A549 (cell line): ENCODE results near the gene USP30. TPM values are rescaled to one million over a fixed set of nuclear protein-coding genes. Genes with fewer than 3 reads are reported as not detected.

Experiments used
- ATAC-seq, 2 experiments: fragments of 200-7000 bp in 1 of 2; fragments of >200 bp in 1 of 2; cut with Nextera tagmentation in 1 of 2; cut with Tn5 transposase in 1 of 2; 3 replicates each; pipeline versions ENCODE4 v1.8.0 to v1.9.1; 2018 to 2020; ENCODE audit warnings: mild to moderate bottlenecking in 1 of 2, moderate library complexity in 1 of 2
- CTCF ChIA-PET: fragments of 300-600 bp; sonication (Branson Sonifier 250); formaldehyde crosslinking; extraction: SDS; loops from one replicate; lab custom pipeline; 2021; ENCODE audit warnings: antibody characterized with exemption, inconsistent platforms; lab: Yijun Ruan, JAX
- POLR2A ChIA-PET: fragments of 350-600 bp; formaldehyde crosslinking; extraction: SDS; loops from one replicate; lab custom pipeline; 2021; ENCODE audit warnings: antibody characterized with exemption, inconsistent platforms; lab: Yijun Ruan, JAX
- DNase-seq, 2 experiments: peaks; one replicate each; pipeline versions ENCODE4 v3.0.0 to v3.0.0-alpha.2; 2011 to 2016; ENCODE audit warnings: low read depth in 1 of 2, low spot score in 1 of 2
- FAIRE-seq: peaks from 2 replicates; lab custom pipeline; 2011; peaks lifted over from hg19 to GRCh38; lab: Jason Lieb, UNC
- H3K27ac ChIP-seq, 2 experiments: fragments of >200 bp; sonication (Bioruptor Twin); formaldehyde crosslinking; 3 replicates each; pipeline ENCODE4 v1.5.1; 2016 to 2017
- H3K4me1 ChIP-seq: fragments of >200 bp; sonication (Bioruptor Twin); formaldehyde crosslinking; 3 replicates; pipeline ENCODE4 v1.6.1; 2016
- H3K4me2 ChIP-seq: fragments of >200 bp; sonication (Bioruptor Twin); formaldehyde crosslinking; 3 replicates; pipeline ENCODE4 v1.6.1; 2016
- H3K4me3 ChIP-seq: fragments of >200 bp; sonication (Bioruptor Twin); formaldehyde crosslinking; 3 replicates; pipeline ENCODE4 v1.5.1; 2016
- H3K9me3 ChIP-seq: fragments of >200 bp; sonication (Bioruptor Twin); formaldehyde crosslinking; 3 replicates; pipeline ENCODE4 v1.6.1; 2016
- CBX8 ChIP-seq: fragments of 200-600 bp; sonication (generic); IDR thresholded peaks from 2 replicates; pipeline ENCODE4 v1.6.1; 2016
- EHF ChIP-seq: fragments of 250-450 bp; sonication (Bioruptor Pico); IDR thresholded peaks from 2 replicates; pipeline ENCODE4 v1.5.0; 2020; ENCODE audit warnings: mild to moderate bottlenecking
- ESRRA ChIP-seq: fragments of 150-350 bp; IDR thresholded peaks from 2 replicates; pipeline ENCODE4 v1.6.1; 2014; ENCODE audit warnings: mild to moderate bottlenecking, low read length, borderline replicate concordance
- FOSL2 ChIP-seq, 2 experiments: fragments of 450-650 bp in 1 of 2; fragments of >200 bp in 1 of 2; sonication (Bioruptor Twin) in 1 of 2; formaldehyde crosslinking; IDR thresholded peaks; 2 replicates each; pipeline versions ENCODE4 v1.5.0 to v1.6.1; 2016 to 2020; ENCODE audit warnings: mild to moderate bottlenecking in 1 of 2, moderate library complexity in 1 of 2
- HOXB13 ChIP-seq: fragments of 250-450 bp; sonication (Bioruptor Pico); IDR thresholded peaks from 2 replicates; pipeline ENCODE4 v1.5.0; 2020; ENCODE audit warnings: low read depth, mild to moderate bottlenecking, moderate library complexity
- KDM1A ChIP-seq: fragments of 200-600 bp; sonication (generic); IDR thresholded peaks from 2 replicates; pipeline ENCODE4 v1.6.1; 2016; ENCODE audit warnings: low read depth, mild to moderate bottlenecking
- NFE2L2 ChIP-seq: fragments of 150-350 bp; conservative IDR thresholded peaks from 2 replicates; pipeline ENCODE4 v1.6.1; 2014; ENCODE audit warnings: low read length
- NR3C1 ChIP-seq: fragments of >200 bp; sonication (Bioruptor Twin); formaldehyde crosslinking; IDR thresholded peaks from 3 replicates; pipeline ENCODE4 v1.6.1; 2017
- PHF8 ChIP-seq: fragments of 200-600 bp; sonication (generic); IDR thresholded peaks from 2 replicates; pipeline ENCODE4 v1.6.1; 2016; ENCODE audit warnings: low read depth, mild to moderate bottlenecking, antibody characterized with exemption, moderate library complexity, borderline replicate concordance
- POLR2AphosphoS2 ChIP-seq: conservative IDR thresholded peaks from 2 replicates; pipeline ENCODE4 v1.6.1; 2012; ENCODE audit warnings: low read length, improper control_type of control experiment, inconsistent platforms
- RCOR1 ChIP-seq: fragments of 150-350 bp; IDR thresholded peaks from 2 replicates; pipeline ENCODE4 v1.6.1; 2014; ENCODE audit warnings: antibody characterized with exemption, low read length, low read depth
- SMC3 ChIP-seq: fragments of >200 bp; sonication (Bioruptor Twin); formaldehyde crosslinking; IDR thresholded peaks from 3 replicates; pipeline ENCODE4 v1.6.1; 2018; ENCODE audit warnings: inconsistent platforms
- TFCP2L1 ChIP-seq: fragments of 250-450 bp; sonication (Bioruptor Pico); IDR thresholded peaks from 2 replicates; pipeline ENCODE4 v1.5.0; 2021; ENCODE audit warnings: mild to moderate bottlenecking
- ZSCAN20 ChIP-seq: fragments of 250-450 bp; sonication (Bioruptor Pico); IDR thresholded peaks from 2 replicates; pipeline ENCODE4 v1.8.0; 2022; ENCODE audit warnings: mild to moderate bottlenecking, moderate library complexity
- WGBS: methylation state at CpG from one replicate; pipeline ENCODE4 v1.1.6; 2017; ENCODE audit errors: missing lambda C conversion rate; 5-methylcytosine and 5-hydroxymethylcytosine counted together
- polyA plus RNA-seq, 4 experiments: library from polyadenylated mRNA; depleted of rRNA in 3 of 4; stranded (reverse); fragments of >200 nt; fragmentation: RNase III in 1 of 4; extraction: RNeasy Plus Mini Kit Qiagen cat#74134 plus additional on column Dnase treatment in 1 of 4; gene quantifications; 2 replicates in 3 of 4; 3 replicates in 1 of 4; pipeline ENCODE4 v1.2.3, GENCODE V29; 2011 to 2017
- small RNA-seq, 6 experiments: library from RNA; depleted of rRNA; stranded (forward); fragments of <200 nt; gene quantifications; one replicate each; pipeline ENCODE3, GENCODE V24; 2012
- TF ChIP-seq, protein P1 (sequence below): fragments of >200 bp; sonication (Bioruptor Twin); formaldehyde crosslinking; IDR thresholded peaks from 3 replicates; pipeline ENCODE4 v1.6.1; 2016
- TF ChIP-seq, protein P2 (sequence below): fragments of >200 bp; sonication (Bioruptor Twin); formaldehyde crosslinking; IDR thresholded peaks from 3 replicates; pipeline ENCODE4 v1.5.1; 2016
- TF ChIP-seq, protein P3 (sequence below): IDR thresholded peaks from 2 replicates; pipeline ENCODE4 v1.6.1; 2012
- TF ChIP-seq, protein P4 (sequence below): fragments of 250-450 bp; sonication (Bioruptor Pico); IDR thresholded peaks from 2 replicates; pipeline ENCODE4 v1.5.0; 2020; ENCODE audit warnings: low read depth, mild to moderate bottlenecking, moderate library complexity

Gene USP30
- polyA plus RNA-seq, 2 of the 4 experiments (the other 2 are of a cell fraction), result 6.8 to 19.6 TPM

DNA sequence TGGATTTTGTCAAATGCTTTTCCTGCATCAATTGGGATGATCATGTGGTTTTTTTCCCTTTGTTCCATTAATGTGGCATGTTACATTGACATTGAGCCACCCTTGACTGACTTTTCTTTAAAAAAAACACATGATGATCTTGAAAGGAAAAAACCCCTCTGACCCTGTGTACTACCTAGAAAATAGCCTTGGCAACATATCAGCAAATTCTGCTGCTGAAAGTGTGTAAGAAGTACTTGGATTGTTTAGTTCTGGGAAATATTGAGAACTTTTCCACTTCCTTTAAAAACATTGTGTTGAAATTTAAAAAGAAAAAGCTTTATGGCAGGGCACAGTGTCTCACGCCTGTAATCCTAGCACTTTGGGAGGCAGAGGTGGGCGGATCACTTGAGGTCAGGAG lies 84.7 kb downstream of the USP30 start:
- Histone ChIP-seq H3K9me3 (peaks cover 5% of the 10 kb centered on the region; the same call in 1 of the 3 replicates), H3K27ac (no peak overlapping the region), H3K4me1 (no peaks in the 10 kb centered on the region), H3K4me3 (no peak overlapping the region), H3K4me2 (no peak overlapping the region)
- ChIA-PET POLR2A (interaction anchor here (0.9 kb wide), 1 partner anchor 17 kb away, joined by 4 read pairs; no protein-coding TSS in a partner anchor), CTCF (interaction anchor here (0.8 to 1.4 kb wide), 2 partner anchors 18 to 39 kb away, joined by 3 read pairs; no protein-coding TSS in a partner anchor)
- WGBS, result 84% methylated on average over 2 of the region's 2 CpGs
- DNase-seq (no peak), ATAC-seq (no peak), FAIRE-seq (no peak)
- TF ChIP-seq, protein P1, sequence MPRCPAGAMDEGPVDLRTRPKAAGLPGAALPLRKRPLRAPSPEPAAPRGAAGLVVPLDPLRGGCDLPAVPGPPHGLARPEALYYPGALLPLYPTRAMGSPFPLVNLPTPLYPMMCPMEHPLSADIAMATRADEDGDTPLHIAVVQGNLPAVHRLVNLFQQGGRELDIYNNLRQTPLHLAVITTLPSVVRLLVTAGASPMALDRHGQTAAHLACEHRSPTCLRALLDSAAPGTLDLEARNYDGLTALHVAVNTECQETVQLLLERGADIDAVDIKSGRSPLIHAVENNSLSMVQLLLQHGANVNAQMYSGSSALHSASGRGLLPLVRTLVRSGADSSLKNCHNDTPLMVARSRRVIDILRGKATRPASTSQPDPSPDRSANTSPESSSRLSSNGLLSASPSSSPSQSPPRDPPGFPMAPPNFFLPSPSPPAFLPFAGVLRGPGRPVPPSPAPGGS, result no peak
- TF ChIP-seq, protein P2, sequence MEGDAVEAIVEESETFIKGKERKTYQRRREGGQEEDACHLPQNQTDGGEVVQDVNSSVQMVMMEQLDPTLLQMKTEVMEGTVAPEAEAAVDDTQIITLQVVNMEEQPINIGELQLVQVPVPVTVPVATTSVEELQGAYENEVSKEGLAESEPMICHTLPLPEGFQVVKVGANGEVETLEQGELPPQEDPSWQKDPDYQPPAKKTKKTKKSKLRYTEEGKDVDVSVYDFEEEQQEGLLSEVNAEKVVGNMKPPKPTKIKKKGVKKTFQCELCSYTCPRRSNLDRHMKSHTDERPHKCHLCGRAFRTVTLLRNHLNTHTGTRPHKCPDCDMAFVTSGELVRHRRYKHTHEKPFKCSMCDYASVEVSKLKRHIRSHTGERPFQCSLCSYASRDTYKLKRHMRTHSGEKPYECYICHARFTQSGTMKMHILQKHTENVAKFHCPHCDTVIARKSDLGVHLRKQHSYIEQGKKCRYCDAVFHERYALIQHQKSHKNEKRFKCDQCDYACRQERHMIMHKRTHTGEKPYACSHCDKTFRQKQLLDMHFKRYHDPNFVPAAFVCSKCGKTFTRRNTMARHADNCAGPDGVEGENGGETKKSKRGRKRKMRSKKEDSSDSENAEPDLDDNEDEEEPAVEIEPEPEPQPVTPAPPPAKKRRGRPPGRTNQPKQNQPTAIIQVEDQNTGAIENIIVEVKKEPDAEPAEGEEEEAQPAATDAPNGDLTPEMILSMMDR, result no peak
- TF ChIP-seq EHF (CRISPR knock-in tag) (no peak), ZSCAN20 (CRISPR knock-in tag) (no peak), NR3C1 (no peak), ESRRA (no peak), CBX8 (no peak), RCOR1 (no peak), TFCP2L1 (no peak), NFE2L2 (no peak), HOXB13 (CRISPR knock-in tag) (no peak), KDM1A (no peak), FOSL2 (IDR thresholded peaks at IDR 0.05) (no peak), FOSL2 (CRISPR knock-in tag; IDR thresholded peaks at IDR 0.05) (no peak), PHF8 (no peak), SMC3 (no peak), POLR2AphosphoS2 (no peak)
- TF ChIP-seq, protein P3, sequence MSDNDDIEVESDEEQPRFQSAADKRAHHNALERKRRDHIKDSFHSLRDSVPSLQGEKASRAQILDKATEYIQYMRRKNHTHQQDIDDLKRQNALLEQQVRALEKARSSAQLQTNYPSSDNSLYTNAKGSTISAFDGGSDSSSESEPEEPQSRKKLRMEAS, result no peak
- TF ChIP-seq, protein P4, sequence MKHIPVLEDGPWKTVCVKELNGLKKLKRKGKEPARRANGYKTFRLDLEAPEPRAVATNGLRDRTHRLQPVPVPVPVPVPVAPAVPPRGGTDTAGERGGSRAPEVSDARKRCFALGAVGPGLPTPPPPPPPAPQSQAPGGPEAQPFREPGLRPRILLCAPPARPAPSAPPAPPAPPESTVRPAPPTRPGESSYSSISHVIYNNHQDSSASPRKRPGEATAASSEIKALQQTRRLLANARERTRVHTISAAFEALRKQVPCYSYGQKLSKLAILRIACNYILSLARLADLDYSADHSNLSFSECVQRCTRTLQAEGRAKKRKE, result no peak

Small RNA genes within 50 kb of the gene (small RNA-seq; reads per million reads assigned to genes)
- gene AC190387.1 (0 reads per million in 6 experiments), gene RNA5SP372 (0.04 to 2.8 (median 1.2) reads per million in 6 experiments)

Other genes with a start within 250 kb of the USP30 start
- 24.1 and 26.2 TPM in 2 replicates for gene SSH1, start 195.0 kb upstream of the USP30 start, polyA plus RNA-seq (2011; rRNA removed)
- 15.4 to 16.7 TPM (median 16.6 TPM) in 3 replicates for gene SSH1, start 195.0 kb upstream of the USP30 start, polyA plus RNA-seq (2017; fragmentation: RNase III; extraction: RNeasy Plus Mini Kit Qiagen cat#74134 plus additional on column Dnase treatment)
- gene DAO, start 172.5 kb upstream of the USP30 start, polyA plus RNA-seq (2011; rRNA removed), result not detected in 2 replicates
- gene DAO, start 172.5 kb upstream of the USP30 start, polyA plus RNA-seq (2017; fragmentation: RNase III; extraction: RNeasy Plus Mini Kit Qiagen cat#74134 plus additional on column Dnase treatment), result not detected in 3 replicates
- not detected in 2 replicates for gene SVOP, start 31.5 kb upstream of the USP30 start, polyA plus RNA-seq (2011; rRNA removed)
- not detected in 3 replicates for gene SVOP, start 31.5 kb upstream of the USP30 start, polyA plus RNA-seq (2017; fragmentation: RNase III; extraction: RNeasy Plus Mini Kit Qiagen cat#74134 plus additional on column Dnase treatment)
- 48.7 and 53.9 TPM in 2 replicates for gene ALKBH2, start 40.9 kb downstream of the USP30 start, polyA plus RNA-seq (2011; rRNA removed)
- 54.8 to 57.7 TPM (median 55.0 TPM) in 3 replicates for gene ALKBH2, start 40.9 kb downstream of the USP30 start, polyA plus RNA-seq (2017; fragmentation: RNase III; extraction: RNeasy Plus Mini Kit Qiagen cat#74134 plus additional on column Dnase treatment)
- 47.6 and 55.6 TPM in 2 replicates for gene UNG, start 45.0 kb downstream of the USP30 start, polyA plus RNA-seq (2011; rRNA removed)
- gene UNG, start 45.0 kb downstream of the USP30 start, polyA plus RNA-seq (2017; fragmentation: RNase III; extraction: RNeasy Plus Mini Kit Qiagen cat#74134 plus additional on column Dnase treatment), result 75.6 to 79.5 TPM (median 77.6 TPM) in 3 replicates
- gene ACACB, start 64.0 kb downstream of the USP30 start, polyA plus RNA-seq (2011; rRNA removed), result 6.8 and 7.0 TPM in 2 replicates
- 6.4 to 7.6 TPM (median 6.5 TPM) in 3 replicates for gene ACACB, start 64.0 kb downstream of the USP30 start, polyA plus RNA-seq (2017; fragmentation: RNase III; extraction: RNeasy Plus Mini Kit Qiagen cat#74134 plus additional on column Dnase treatment)